Measurements from ENCODE around the gene QDPR. TPM values are rescaled to one million over a fixed set of nuclear protein-coding genes. Genes with fewer than 3 reads are reported as not detected.
A peak's percentile ranks its signal among the peaks of the same experiment; 100 is the strongest.

The QDPR gene
- total RNA-seq, 1 experiment from 2014 or later: 39.5 TPM

GRCh38 chr4:17468619-17469221, 43.2 kb downstream of the QDPR start:
- peak; percentile 12 for DNase-seq (ENCODE audit: low read depth, low spot score)
- CTCF ChIA-PET: interaction anchor here (1.0 kb wide), 1 partner anchor 21 kb away, joined by 3 read pairs; no protein-coding TSS in a partner anchor
- Histone ChIP-seq H3K27ac (ENCODE audit: low read depth, low read length) (no peak overlapping the region), H2AFZ (ENCODE audit: low read depth, low read length, poor library complexity, severe bottlenecking) (no peak overlapping the region), H3K79me2 (ENCODE audit: insufficient read depth, low read length) (no peaks in the 10 kb centered on the region), H3K36me3 (ENCODE audit: control insufficient read depth in 1 of 2, insufficient read depth in 2 of 2, low read length in 2 of 2) (no peaks in the 10 kb centered on the region), H3K4me1 (ENCODE audit: control insufficient read depth in 1 of 2, insufficient read depth in 2 of 2, low read length in 2 of 2) (peaks cover 0 to 3% of the 10 kb centered on the region in 2 experiments; a peak in 2 of 4 replicates), H4K20me1 (ENCODE audit: insufficient read depth) (no peaks in the 10 kb centered on the region), H3K9me2 (ENCODE audit: insufficient read depth) (no peaks in the 10 kb centered on the region), H3K9ac (ENCODE audit: low read length) (no peak overlapping the region), H3K27me3 (ENCODE audit: insufficient read depth, low read length) (no peaks in the 10 kb centered on the region), H3K4me3 (replicated peaks in 1 of 2; ENCODE audit: low read depth in 1 of 2, low read length in 2 of 2) (no peak overlapping the region), H3K9me3 (ENCODE audit: control insufficient read depth in 1 of 2, insufficient read depth in 1 of 2, low read depth in 1 of 2, low read length in 2 of 2) (no peaks in the 10 kb centered on the region), H3K4me2 (ENCODE audit: low read length) (no peak overlapping the region)
- intact Hi-C loops (cut with micrococcal nuclease): loop anchor here (5.0 to 10.0 kb wide), 2 partner anchors 824 to 1176 kb away; no protein-coding TSS in a partner anchor
- RAD21 ChIA-PET (ENCODE audit: low non-redundant PET in 1 of 2, low total read pairs in 2 of 2, uncharacterized antibody in 2 of 2, unreplicated experiment in 2 of 2): interaction anchor here in 1 of 2 experiments (0.6 kb wide), 1 partner anchor 826 kb away, joined by 3 read pairs; no protein-coding TSS in a partner anchor
- POLR2A ChIA-PET: no interaction called here
- TF ChIP-seq CTCF (IDR thresholded peaks at IDR 0.05 in 2 of 3, conservative IDR thresholded peaks at IDR 0.05 in 1 of 3; ENCODE audit: borderline replicate concordance in 1 of 3, insufficient read depth in 1 of 3, low read depth in 2 of 3, low read length in 2 of 3) (peak; percentile 25 to 44 (median 29); a peak in 4 of 6 replicates), POLR2A (IDR thresholded peaks at IDR 0.05; ENCODE audit: borderline replicate concordance, extremely low read depth, insufficient read depth, insufficient read length) (no peak), RAD21 (IDR thresholded peaks at IDR 0.05; ENCODE audit: low read depth) (peak; percentile 45), EGR1 (IDR thresholded peaks at IDR 0.05; ENCODE audit: low read depth) (no peak)
- no TSS peak for BruUV-seq (replicated peaks)
- no peak for ATAC-seq

- Histone ChIP-seq H3K4me3 (replicated peaks in 1 of 2; ENCODE audit: low read depth in 1 of 2, low read length in 2 of 2) (no peak overlapping the region), H4K20me1 (ENCODE audit: insufficient read depth) (no peaks in the 10 kb centered on the region), H2AFZ (ENCODE audit: low read depth, low read length, poor library complexity, severe bottlenecking) (no peak overlapping the region), H3K4me2 (ENCODE audit: low read length) (no peak overlapping the region), H3K9me3 (ENCODE audit: control insufficient read depth in 1 of 2, insufficient read depth in 1 of 2, low read depth in 1 of 2, low read length in 2 of 2) (peaks cover 0 to 3% of the 10 kb centered on the region in 2 experiments; a peak in 1 of 4 replicates), H3K9me2 (ENCODE audit: insufficient read depth) (no peaks in the 10 kb centered on the region), H3K4me1 (ENCODE audit: control insufficient read depth in 1 of 2, insufficient read depth in 2 of 2, low read length in 2 of 2) (no peaks in the 10 kb centered on the region), H3K27ac (ENCODE audit: low read depth, low read length) (no peak overlapping the region), H3K79me2 (ENCODE audit: insufficient read depth, low read length) (no peaks in the 10 kb centered on the region), H3K9ac (ENCODE audit: low read length) (no peak overlapping the region), H3K27me3 (ENCODE audit: insufficient read depth, low read length) (no peaks in the 10 kb centered on the region), H3K36me3 (ENCODE audit: control insufficient read depth in 1 of 2, insufficient read depth in 2 of 2, low read length in 2 of 2) (no peaks in the 10 kb centered on the region)
- ATAC-seq (no peak), DNase-seq (ENCODE audit: low read depth, low spot score) (no peak)
- ChIA-PET POLR2A (no interaction called here), RAD21 (ENCODE audit: low non-redundant PET in 1 of 2, low total read pairs in 2 of 2, uncharacterized antibody in 2 of 2, unreplicated experiment in 2 of 2) (interaction anchor here in 1 of 2 experiments (0.6 kb wide), 1 partner anchor 10 kb away, joined by 3 read pairs; no protein-coding TSS in a partner anchor), CTCF (no interaction called here)
- TF ChIP-seq TCF7L2 (IDR thresholded peaks at IDR 0.05; ENCODE audit: borderline replicate concordance, extremely low read depth, insufficient read depth, insufficient read length) (no peak), CBX3 (IDR thresholded peaks at IDR 0.05; ENCODE audit: low read depth) (no peak), POLR2A (IDR thresholded peaks at IDR 0.05; ENCODE audit: borderline replicate concordance, extremely low read depth, insufficient read depth, insufficient read length) (no peak), FOSL1 (IDR thresholded peaks at IDR 0.05; ENCODE audit: low read depth) (no peak), SRF (IDR thresholded peaks at IDR 0.05; ENCODE audit: low read depth) (no peak), ZFX (IDR thresholded peaks at IDR 0.05) (no peak), ZNF274 (IDR thresholded peaks at IDR 0.05; ENCODE audit: low read depth, low read length) (no peak), EGR1 (IDR thresholded peaks at IDR 0.05; ENCODE audit: low read depth) (no peak), YY1 (IDR thresholded peaks at IDR 0.05; ENCODE audit: extremely low read depth, insufficient replicate concordance, low read depth, low read length) (no peak)
- BruUV-seq (replicated peaks): no TSS peak
- intact Hi-C loops (cut with micrococcal nuclease): loop anchor here (10.0 kb wide), 1 partner anchor 819 kb away; no protein-coding TSS in a partner anchor
Measured at GRCh38 chr4:17463606-17464005, 48.3 kb downstream of the QDPR start.
